Measurements from ENCODE around the gene GJB5.

Gene GJB5

GRCh38 chr1:34754964-34755637 lies at the start of gene GJB5:
GJB5 (plus strand) TSS chr1:34755047; CDS start chr1:34757331, 2,284 bp downstream.
- H3K4me3 ChIP-seq (ENCODE audit: low read depth, low read length): no peak within 1 kb of the TSS
- TF ChIP-seq CTCF (IDR thresholded peaks at IDR 0.05; ENCODE audit: borderline replicate concordance, insufficient read depth, low read depth, low read length): no peak

- no peak overlapping the region for H3K4me3 ChIP-seq (ENCODE audit: low read depth, low read length)
- TF ChIP-seq CTCF (IDR thresholded peaks at IDR 0.05; ENCODE audit: borderline replicate concordance, insufficient read depth, low read depth, low read length): no peak
Measured at GRCh38 chr1:34705077-34705476, 49.8 kb upstream of the GJB5 start.

GRCh38 chr1:34708106-34708505 lies 46.7 kb upstream of the GJB5 start:
- TF ChIP-seq CTCF (IDR thresholded peaks at IDR 0.05; ENCODE audit: borderline replicate concordance, insufficient read depth, low read depth, low read length): no peak
- no peak overlapping the region for H3K4me3 ChIP-seq (ENCODE audit: low read depth, low read length)

GRCh38 chr1:34709547-34709946 lies 45.3 kb upstream of the GJB5 start:
- H3K4me3 ChIP-seq (ENCODE audit: low read depth, low read length): no peak overlapping the region
- TF ChIP-seq CTCF (IDR thresholded peaks at IDR 0.05; ENCODE audit: borderline replicate concordance, insufficient read depth, low read depth, low read length): no peak

- TF ChIP-seq CTCF (IDR thresholded peaks at IDR 0.05; ENCODE audit: borderline replicate concordance, insufficient read depth, low read depth, low read length): no peak
- H3K4me3 ChIP-seq (ENCODE audit: low read depth, low read length): no peak overlapping the region
Measured at GRCh38 chr1:34710812-34711211, 44.0 kb upstream of the GJB5 start.

GRCh38 chr1:34711485-34711884 lies 43.4 kb upstream of the GJB5 start:
- no peak for TF ChIP-seq CTCF (IDR thresholded peaks at IDR 0.05; ENCODE audit: borderline replicate concordance, insufficient read depth, low read depth, low read length)
- H3K4me3 ChIP-seq (ENCODE audit: low read depth, low read length): no peak overlapping the region

GRCh38 chr1:34712007-34712688 lies 42.7 kb upstream of the GJB5 start:
- TF ChIP-seq CTCF (IDR thresholded peaks at IDR 0.05; ENCODE audit: borderline replicate concordance, insufficient read depth, low read depth, low read length): no peak
- H3K4me3 ChIP-seq (ENCODE audit: low read depth, low read length): no peak overlapping the region
